Liver (tissue), 3 donors: ENCODE results near the gene DSCAML1.

Experiments
- CTCF ChIP-seq: fragments of 150-350 bp; IDR thresholded peaks from 2 replicates; pipeline ENCODE4 v1.5.1; 2017; ENCODE audit warnings: improper control_type of control experiment, low read depth, low read length; ENCODE audit not compliant: missing input control
- FOXA2 ChIP-seq: IDR thresholded peaks from 2 replicates; pipeline ENCODE4 v1.6.1; 2016; ENCODE audit warnings: antibody characterized with exemption
- GABPA ChIP-seq, 2 donors: IDR thresholded peaks in 1 of 2; conservative IDR thresholded peaks in 1 of 2; 2 replicates each; pipeline ENCODE4 v1.6.1; 2016; ENCODE audit warnings: antibody characterized with exemption in 2 of 2, mild to moderate bottlenecking in 1 of 2, moderate library complexity in 1 of 2
- JUND ChIP-seq, 2 donors: IDR thresholded peaks; 2 replicates each; pipeline ENCODE4 v1.6.1; 2016; ENCODE audit warnings: antibody characterized with exemption in 2 of 2
- MAX ChIP-seq: IDR thresholded peaks from 2 replicates; pipeline ENCODE4 v1.6.1; 2016; ENCODE audit warnings: antibody characterized with exemption
- RAD21 ChIP-seq, 2 donors: IDR thresholded peaks; 2 replicates each; pipeline ENCODE4 v1.6.1; 2016; ENCODE audit warnings: antibody characterized with exemption in 2 of 2, mild to moderate bottlenecking in 2 of 2
- REST ChIP-seq: IDR thresholded peaks from 2 replicates; pipeline ENCODE4 v1.6.1; 2016; ENCODE audit warnings: antibody characterized with exemption, mild to moderate bottlenecking
- RXRA ChIP-seq, 2 donors: IDR thresholded peaks; 2 replicates each; pipeline ENCODE4 v1.6.1; 2017 to 2018; ENCODE audit warnings: antibody characterized with exemption in 2 of 2, mild to moderate bottlenecking in 1 of 2
- TAF1 ChIP-seq: conservative IDR thresholded peaks from 2 replicates; pipeline ENCODE4 v1.6.1; 2016; ENCODE audit warnings: antibody characterized with exemption, mild to moderate bottlenecking
- YY1 ChIP-seq: IDR thresholded peaks from 2 replicates; pipeline ENCODE4 v1.6.1; 2016; ENCODE audit warnings: antibody characterized with exemption, mild to moderate bottlenecking
- ZBTB33 ChIP-seq: IDR thresholded peaks from 2 replicates; pipeline ENCODE4 v1.6.1; 2016; ENCODE audit warnings: antibody characterized with exemption
- TF ChIP-seq, protein P1 (sequence below): IDR thresholded peaks from 2 replicates; pipeline ENCODE4 v1.6.1; 2016; ENCODE audit warnings: antibody characterized with exemption
- donor health status: healthy.
- donor health status: healthy.

DNA sequence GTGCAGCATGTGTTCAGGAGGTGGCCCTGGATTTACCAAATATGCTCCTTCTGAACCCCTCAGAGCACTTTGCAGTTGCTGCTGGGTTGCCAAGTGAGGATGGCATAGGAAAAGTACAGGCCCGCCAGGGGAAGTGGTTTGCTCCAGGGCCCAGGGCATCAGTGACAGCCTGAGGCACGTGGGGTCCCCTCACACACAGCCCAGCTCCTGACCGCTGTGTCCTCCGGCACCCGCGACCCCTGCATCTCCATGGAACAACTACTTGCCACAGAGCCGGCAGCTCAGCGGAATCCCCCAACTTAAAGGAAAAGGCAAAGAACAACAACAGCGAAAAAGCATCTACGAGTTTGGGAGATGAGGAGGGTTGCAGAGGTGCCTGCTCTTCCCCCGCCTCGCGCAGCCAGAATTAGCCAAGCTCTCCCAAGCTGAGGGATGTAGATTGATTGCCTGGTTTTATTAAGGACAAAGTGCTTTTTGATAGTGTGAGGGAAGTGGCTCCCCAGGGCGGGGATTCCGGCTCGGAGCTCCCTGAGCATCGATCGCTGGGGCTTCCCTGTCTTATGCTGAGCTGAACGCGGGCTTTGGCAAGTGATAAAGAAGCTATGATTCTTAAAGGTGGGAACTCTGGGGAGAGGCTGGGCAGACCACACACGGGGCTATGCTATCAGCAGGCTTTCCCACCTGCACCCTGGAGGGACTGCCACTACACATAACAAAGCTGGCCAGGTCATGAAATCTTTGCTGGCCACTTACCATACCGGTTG lies 294.8 kb downstream of the DSCAML1 start:
- no peak for TF ChIP-seq CTCF
- no peak for TF ChIP-seq FOXA2
- TF ChIP-seq REST = no peak
- no peak for TF ChIP-seq TAF1
- TF ChIP-seq RAD21 (IDR thresholded peaks at IDR 0.05) = no peak
- no peak for TF ChIP-seq RXRA (IDR thresholded peaks at IDR 0.05)
- TF ChIP-seq JUND (IDR thresholded peaks at IDR 0.05) = no peak
- TF ChIP-seq, protein P1, sequence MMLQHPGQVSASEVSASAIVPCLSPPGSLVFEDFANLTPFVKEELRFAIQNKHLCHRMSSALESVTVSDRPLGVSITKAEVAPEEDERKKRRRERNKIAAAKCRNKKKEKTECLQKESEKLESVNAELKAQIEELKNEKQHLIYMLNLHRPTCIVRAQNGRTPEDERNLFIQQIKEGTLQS = no peak
- TF ChIP-seq MAX = no peak
- no peak for TF ChIP-seq ZBTB33
- TF ChIP-seq YY1 = no peak
- no peak for TF ChIP-seq GABPA (IDR thresholded peaks at IDR 0.05 in 1 of 2, conservative IDR thresholded peaks at IDR 0.05 in 1 of 2)
